GM12878 (cell line): ENCODE results near the gene RXYLT1. TPM values are rescaled to one million over a fixed set of nuclear protein-coding genes. Genes with fewer than 3 reads are reported as not detected.

Experiments used
- ATAC-seq: fragments of 200-7000 bp; cut with Tn5 transposase; 3 replicates; pipeline ENCODE4 v1.9.1; 2020; ENCODE audit warnings: mild to moderate bottlenecking, moderate library complexity
- BruUV-seq: library from RNA; stranded (reverse); fragments of 400-500 nt; replicated peaks from 2 replicates; lab custom pipeline; 2021; lab: Mats Ljungman, UMichigan
- CTCF ChIA-PET: fragments of 300-600 bp; sonication (Branson Sonifier 250); formaldehyde crosslinking; extraction: SDS; loops from one replicate; lab custom pipeline; 2021; ENCODE audit warnings: inconsistent platforms; lab: Yijun Ruan, JAX
- POLR2A ChIA-PET: fragments of 350-600 bp; formaldehyde crosslinking; extraction: SDS; loops from one replicate; lab custom pipeline; 2021; ENCODE audit warnings: inconsistent platforms; lab: Charles Lee
- RAD21 ChIA-PET: fragments of 300-600 bp; sonication (Branson Sonifier 250); formaldehyde crosslinking; loops from one replicate; lab custom pipeline; 2023; ENCODE audit warnings: antibody characterized with exemption; ENCODE audit not compliant: unreplicated experiment; lab: Charles Lee
- SMC1A ChIA-PET: fragments of 300-600 bp; sonication (Branson Sonifier 250); formaldehyde crosslinking; loops from one replicate; lab custom pipeline; 2023; ENCODE audit not compliant: unreplicated experiment, uncharacterized antibody; lab: Charles Lee
- DNase-seq: peaks from one replicate; pipeline ENCODE4 v3.0.0-alpha.2; 2011; ENCODE audit warnings: low read depth, low spot score
- FAIRE-seq: peaks from 3 replicates; lab custom pipeline; 2011; peaks lifted over from hg19 to GRCh38; lab: Jason Lieb, UNC
- H2AFZ ChIP-seq: 2 replicates; pipeline ENCODE4 v1.6.0; 2011; ENCODE audit warnings: low read depth, low read length, control low read depth; ENCODE audit not compliant: control insufficient read depth
- H3K27ac ChIP-seq: 2 replicates; pipeline ENCODE4 v1.5.1; 2011; ENCODE audit warnings: control low read depth; ENCODE audit not compliant: control insufficient read depth, insufficient read depth
- H3K27me3 ChIP-seq, 2 experiments: replicated peaks in 1 of 2; 2 replicates each; pipeline versions ENCODE4 v1.6.0 to v1.6.1; 2011; ENCODE audit warnings: low read length in 1 of 2; ENCODE audit not compliant: control insufficient read depth in 2 of 2, insufficient read depth in 2 of 2
- H3K36me3 ChIP-seq, 2 experiments: 2 replicates each; pipeline ENCODE4 v1.5.1; 2011; ENCODE audit warnings: low read length in 1 of 2; ENCODE audit not compliant: control insufficient read depth in 2 of 2, insufficient read depth in 2 of 2
- H3K4me1 ChIP-seq: 2 replicates; pipeline ENCODE4 v1.6.1; 2011; ENCODE audit warnings: mild to moderate bottlenecking, low read length, moderate library complexity, mixed read lengths; ENCODE audit not compliant: control insufficient read depth, insufficient read depth
- H3K4me2 ChIP-seq: 2 replicates; pipeline ENCODE4 v1.6.0; 2011; ENCODE audit warnings: control low read depth; ENCODE audit not compliant: control insufficient read depth, insufficient read depth
- H3K4me3 ChIP-seq: fragments of 200-600 bp; sonication (generic); 2 replicates; pipeline ENCODE4 v1.5.1; 2016
- H3K79me2 ChIP-seq: 2 replicates; pipeline ENCODE4 v1.6.0; 2011; ENCODE audit warnings: low read length; ENCODE audit not compliant: control insufficient read depth, insufficient read depth
- H3K9ac ChIP-seq: 2 replicates; pipeline ENCODE4 v1.8.0; 2011; ENCODE audit warnings: low read length, control low read depth, mixed read lengths; ENCODE audit not compliant: control insufficient read depth, insufficient read depth
- H3K9me3 ChIP-seq: replicated peaks from 3 replicates; pipeline ENCODE4 v1.5.1; 2011; ENCODE audit warnings: mild to moderate bottlenecking, low read length; ENCODE audit not compliant: control insufficient read depth, insufficient read depth
- H4K20me1 ChIP-seq: 2 replicates; pipeline ENCODE4 v1.6.0; 2011; ENCODE audit not compliant: control insufficient read depth, insufficient read depth
- CUX1 ChIP-seq: IDR thresholded peaks from 2 replicates; pipeline ENCODE4 v1.6.1; 2012; ENCODE audit warnings: improper control_type of control experiment, low read depth, low read length; ENCODE audit not compliant: insufficient replicate concordance
- EGR1 ChIP-seq, 2 experiments: IDR thresholded peaks; 1 replicate in 1 of 2; 2 replicates in 1 of 2; pipeline ENCODE4 v1.6.1; 2011 to 2012; ENCODE audit warnings: low read depth in 2 of 2, low read length in 2 of 2, borderline replicate concordance in 1 of 2, mild to moderate bottlenecking in 1 of 2, moderate library complexity in 1 of 2
- FOXM1 ChIP-seq: IDR thresholded peaks from 2 replicates; pipeline ENCODE4 v1.6.1; 2012; ENCODE audit warnings: low read depth, mild to moderate bottlenecking, inconsistent platforms, low read length, moderate library complexity
- HCFC1 ChIP-seq: fragments of 150-350 bp; IDR thresholded peaks from 2 replicates; pipeline ENCODE4 v1.6.1; 2014; ENCODE audit warnings: low read length
- KDM1A ChIP-seq: fragments of 200-600 bp; sonication (generic); IDR thresholded peaks from 2 replicates; pipeline ENCODE4 v1.6.1; 2016; ENCODE audit warnings: borderline replicate concordance
- MTA2 ChIP-seq: fragments of 450-650 bp; IDR thresholded peaks from 2 replicates; pipeline ENCODE4 v1.6.1; 2016; ENCODE audit warnings: low read depth, mild to moderate bottlenecking, moderate library complexity
- MTA3 ChIP-seq: IDR thresholded peaks from 2 replicates; pipeline ENCODE4 v1.6.1; 2012; ENCODE audit warnings: low read length, inconsistent platforms, borderline replicate concordance
- PKNOX1 ChIP-seq: fragments of 450-650 bp; IDR thresholded peaks from 2 replicates; pipeline ENCODE4 v1.6.1; 2016; ENCODE audit warnings: mild to moderate bottlenecking
- RCOR1 ChIP-seq: conservative IDR thresholded peaks from 2 replicates; pipeline ENCODE4 v1.6.1; 2012; ENCODE audit warnings: low read depth, low read length, improper control_type of control experiment
- TARDBP ChIP-seq: IDR thresholded peaks from 2 replicates; pipeline ENCODE4 v1.6.1; 2016; ENCODE audit warnings: borderline replicate concordance
- WRNIP1 ChIP-seq: IDR thresholded peaks from 2 replicates; pipeline ENCODE4 v1.6.1; 2011; ENCODE audit warnings: low read depth, low read length, improper control_type of control experiment, borderline replicate concordance
- ZNF207 ChIP-seq: fragments of 450-650 bp; IDR thresholded peaks from 2 replicates; pipeline ENCODE4 v1.6.1; 2014; ENCODE audit warnings: antibody characterized with exemption, mild to moderate bottlenecking, borderline replicate concordance
- WGBS: methylation state at CpG from one replicate; pipeline ENCODE4 v1.1.6; 2016; ENCODE audit warnings: low lambda C conversion rate; ENCODE audit not compliant: insufficient replicate concordance, insufficient coverage; ENCODE audit errors: missing lambda C conversion rate; 5-methylcytosine and 5-hydroxymethylcytosine counted together
- in situ Hi-C: fragments of 300-500 bp; cut with MboI; formaldehyde crosslinking; loops from 9 replicates; pipeline ENCODE4 v1.14.3; 2018; ENCODE audit warnings: mixed read lengths
- intact Hi-C: fragments of 100-400 bp; cut with micrococcal nuclease; formaldehyde crosslinking; loops from one replicate; pipeline ENCODE4 v1.14.2; 2022; ENCODE audit not compliant: unreplicated experiment
- polyA plus RNA-seq, 11 experiments: library from polyadenylated mRNA; depleted of rRNA in 4 of 11; unstranded in 6 of 11; stranded (reverse) in 5 of 11; fragments of >200 nt; fragmentation: Nextera tagmentation in 4 of 11; fragmentation: Illumina TruSeq in 1 of 11; extraction: Ambion mirVana in 4 of 11; extraction: Trizol in 1 of 11; gene quantifications; 1 replicate in 1 of 11; 2 replicates in 10 of 11; pipeline versions ENCODE4 v1.2.1 to v1.2.3, GENCODE V29; 2011 to 2016; ENCODE audit warnings: inconsistent platforms in 2 of 11, missing spikeins in 2 of 11, low read depth in 1 of 11
- total RNA-seq, 4 experiments: library from RNA; depleted of rRNA in 3 of 4; stranded (reverse); fragments of >200 nt in 3 of 4; fragmentation: Illumina TruSeq in 1 of 4; extraction: Trizol in 1 of 4; gene quantifications; 2 replicates each; pipeline versions ENCODE4 v1.2.1 to v1.2.3, GENCODE V29; 2013 to 2021
- TF ChIP-seq, protein P1 (sequence below): fragments of 450-650 bp; IDR thresholded peaks from 2 replicates; pipeline ENCODE4 v1.6.1; 2017; ENCODE audit warnings: antibody characterized with exemption, mild to moderate bottlenecking, moderate library complexity

The RXYLT1 gene
- total and polyA plus RNA-seq, 10 of the 15 experiments (the other 5 are each of a cell fraction or from before 2014, with no cell fraction given): 10.4 to 33.8 (median 21.5) TPM

DNA sequence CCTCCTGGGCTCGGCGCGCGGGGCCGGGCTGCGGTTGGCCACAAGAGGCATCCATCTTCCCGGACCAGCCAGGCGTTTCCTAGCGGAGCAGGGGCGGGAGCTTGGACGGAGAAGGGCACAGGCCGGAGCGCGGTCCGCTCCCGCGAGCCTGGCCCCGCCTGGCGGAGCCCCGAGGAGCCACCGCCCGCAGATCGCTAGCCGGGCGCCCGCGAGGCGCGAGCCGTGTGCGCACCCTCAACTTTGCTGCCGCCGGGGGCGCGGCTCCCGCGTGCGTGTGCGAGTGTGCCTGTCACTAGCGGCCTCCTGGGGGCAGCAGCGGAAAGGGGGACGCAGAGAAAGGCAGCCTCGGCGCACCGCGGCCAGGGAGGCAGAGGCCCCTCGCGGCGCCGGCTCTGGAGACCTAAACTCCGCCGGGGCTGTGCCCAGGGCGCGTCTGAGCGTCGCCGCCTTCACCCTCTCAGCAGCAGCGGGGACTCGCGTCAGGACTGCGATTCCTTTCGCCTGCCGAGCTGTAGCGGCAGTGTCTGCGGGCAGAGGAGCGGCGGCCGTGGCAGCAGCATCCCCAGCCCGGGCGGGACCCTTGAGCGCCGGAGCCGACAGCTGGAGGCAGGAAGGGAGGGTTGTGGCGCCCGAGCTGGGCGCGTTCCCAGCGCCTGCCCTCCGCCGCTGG lies 64.1 kb downstream of the RXYLT1 start:
- ChIA-PET CTCF (interaction anchor here (0.5 to 3.0 kb wide), 14 partner anchors 11 to 420 kb away, joined by 3 to 39 read pairs (median 4); partner anchors contain the start of gene KICS2), SMC1A (interaction anchor here (0.7 to 2.4 kb wide), 12 partner anchors 10 to 416 kb away, joined by 3 to 10 read pairs (median 4); no protein-coding TSS in a partner anchor), POLR2A (interaction anchor here (0.6 to 1.5 kb wide), 2 partner anchors 10 to 414 kb away, joined by 3 read pairs; no protein-coding TSS in a partner anchor), RAD21 (interaction anchor here (0.9 to 2.6 kb wide), 13 partner anchors 10 to 456 kb away, joined by 3 to 11 read pairs (median 4); no protein-coding TSS in a partner anchor)
- Histone ChIP-seq H3K9ac (peak overlapping the region; percentile 44; the same call in 1 of the 2 replicates), H3K27me3 (peaks cover 2 to 6% of the 10 kb centered on the region in 2 experiments; a peak in 3 of 4 replicates), H2AFZ (peak overlapping the region; percentile 85), H3K79me2 (no peaks in the 10 kb centered on the region), H3K4me1 (peaks cover 5% of the 10 kb centered on the region; the same call in 1 of the 2 replicates), H3K9me3 (no peaks in the 10 kb centered on the region), H3K4me3 (peak overlapping the region; percentile 81), H3K36me3 (no peaks in the 10 kb centered on the region), H3K27ac (no peak overlapping the region), H3K4me2 (peak overlapping the region; percentile 91), H4K20me1 (no peaks in the 10 kb centered on the region)
- DNase-seq (peak; percentile 28), ATAC-seq (peak; percentile 96), FAIRE-seq (no peak)
- in situ Hi-C loops (loop anchor here (5.0 to 25.0 kb wide), 2 partner anchors 408 to 543 kb away; partner anchors contain the start of gene C12orf56), intact Hi-C loops (loop anchor here (1.0 to 10.0 kb wide), 5 partner anchors 171 to 548 kb away; partner anchors contain the start of gene C12orf56)
- 1% methylated on average over 61 of the region's 80 CpGs for WGBS
- BruUV-seq: no TSS peak
- TF ChIP-seq MTA2: no peak
- no peak; a peak in 1 of 3 replicates for TF ChIP-seq EGR1 (IDR thresholded peaks at IDR 0.05; ENCODE audit: borderline replicate concordance in 1 of 2, low read depth in 2 of 2, low read length in 2 of 2)
- TF ChIP-seq FOXM1: no peak
- TF ChIP-seq RCOR1: no peak
- peak; percentile 64; the same call in 1 of the 2 replicates for TF ChIP-seq TARDBP
- peak; percentile 78; the same call in 1 of the 2 replicates for TF ChIP-seq ZNF207
- no peak for TF ChIP-seq KDM1A
- 0 out of 2 replicates have a peak, but pooled peaks have one; percentile 11 for TF ChIP-seq PKNOX1
- peak; percentile 22; the same call in 1 of the 2 replicates for TF ChIP-seq HCFC1
- TF ChIP-seq CUX1: no peak
- TF ChIP-seq WRNIP1: no peak
- TF ChIP-seq, protein P1, sequence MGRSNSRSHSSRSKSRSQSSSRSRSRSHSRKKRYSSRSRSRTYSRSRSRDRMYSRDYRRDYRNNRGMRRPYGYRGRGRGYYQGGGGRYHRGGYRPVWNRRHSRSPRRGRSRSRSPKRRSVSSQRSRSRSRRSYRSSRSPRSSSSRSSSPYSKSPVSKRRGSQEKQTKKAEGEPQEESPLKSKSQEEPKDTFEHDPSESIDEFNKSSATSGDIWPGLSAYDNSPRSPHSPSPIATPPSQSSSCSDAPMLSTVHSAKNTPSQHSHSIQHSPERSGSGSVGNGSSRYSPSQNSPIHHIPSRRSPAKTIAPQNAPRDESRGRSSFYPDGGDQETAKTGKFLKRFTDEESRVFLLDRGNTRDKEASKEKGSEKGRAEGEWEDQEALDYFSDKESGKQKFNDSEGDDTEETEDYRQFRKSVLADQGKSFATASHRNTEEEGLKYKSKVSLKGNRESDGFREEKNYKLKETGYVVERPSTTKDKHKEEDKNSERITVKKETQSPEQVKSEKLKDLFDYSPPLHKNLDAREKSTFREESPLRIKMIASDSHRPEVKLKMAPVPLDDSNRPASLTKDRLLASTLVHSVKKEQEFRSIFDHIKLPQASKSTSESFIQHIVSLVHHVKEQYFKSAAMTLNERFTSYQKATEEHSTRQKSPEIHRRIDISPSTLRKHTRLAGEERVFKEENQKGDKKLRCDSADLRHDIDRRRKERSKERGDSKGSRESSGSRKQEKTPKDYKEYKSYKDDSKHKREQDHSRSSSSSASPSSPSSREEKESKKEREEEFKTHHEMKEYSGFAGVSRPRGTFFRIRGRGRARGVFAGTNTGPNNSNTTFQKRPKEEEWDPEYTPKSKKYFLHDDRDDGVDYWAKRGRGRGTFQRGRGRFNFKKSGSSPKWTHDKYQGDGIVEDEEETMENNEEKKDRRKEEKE: no peak
- no peak for TF ChIP-seq MTA3
